ENCODE data around the gene OGFRL1.

Gene OGFRL1

DNA sequence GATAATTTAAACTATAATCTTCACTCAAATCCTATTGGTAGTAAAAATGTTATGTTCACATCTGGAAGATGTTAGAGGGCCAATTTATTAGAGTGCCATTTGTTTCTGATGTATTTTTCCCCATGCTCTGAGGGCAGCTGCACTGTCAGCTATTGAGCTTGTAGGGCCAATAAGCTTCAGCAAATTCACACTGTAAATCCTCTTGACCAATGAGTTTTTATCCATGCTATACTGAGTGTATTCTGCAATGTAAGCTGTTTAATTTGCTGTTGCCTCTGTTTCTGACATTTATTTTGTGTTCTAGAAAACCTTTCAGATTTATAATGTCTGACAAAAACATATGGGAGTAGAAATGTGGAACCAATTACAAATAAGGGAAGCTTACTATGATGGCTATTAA lies 62.6 kb downstream of the OGFRL1 start:
- DNase-seq, result no peak
- H3K27ac ChIP-seq, result no peak overlapping the region
- in situ Hi-C loops (cut with HindIII; ENCODE audit: low pct_ligation_motif_present, low sequenced_read_pairs), result no loop called here
- no peak overlapping the region for H3K4me3 ChIP-seq (ENCODE audit: low read depth, low read length)
- H3K27me3 ChIP-seq (replicated peaks), result no peaks in the 10 kb centered on the region
- TF ChIP-seq, protein P1, sequence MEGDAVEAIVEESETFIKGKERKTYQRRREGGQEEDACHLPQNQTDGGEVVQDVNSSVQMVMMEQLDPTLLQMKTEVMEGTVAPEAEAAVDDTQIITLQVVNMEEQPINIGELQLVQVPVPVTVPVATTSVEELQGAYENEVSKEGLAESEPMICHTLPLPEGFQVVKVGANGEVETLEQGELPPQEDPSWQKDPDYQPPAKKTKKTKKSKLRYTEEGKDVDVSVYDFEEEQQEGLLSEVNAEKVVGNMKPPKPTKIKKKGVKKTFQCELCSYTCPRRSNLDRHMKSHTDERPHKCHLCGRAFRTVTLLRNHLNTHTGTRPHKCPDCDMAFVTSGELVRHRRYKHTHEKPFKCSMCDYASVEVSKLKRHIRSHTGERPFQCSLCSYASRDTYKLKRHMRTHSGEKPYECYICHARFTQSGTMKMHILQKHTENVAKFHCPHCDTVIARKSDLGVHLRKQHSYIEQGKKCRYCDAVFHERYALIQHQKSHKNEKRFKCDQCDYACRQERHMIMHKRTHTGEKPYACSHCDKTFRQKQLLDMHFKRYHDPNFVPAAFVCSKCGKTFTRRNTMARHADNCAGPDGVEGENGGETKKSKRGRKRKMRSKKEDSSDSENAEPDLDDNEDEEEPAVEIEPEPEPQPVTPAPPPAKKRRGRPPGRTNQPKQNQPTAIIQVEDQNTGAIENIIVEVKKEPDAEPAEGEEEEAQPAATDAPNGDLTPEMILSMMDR (IDR thresholded peaks at IDR 0.05; ENCODE audit: low read depth, low read length, missing control alignments), result no peak
- H3K36me3 ChIP-seq (replicated peaks), result no peaks in the 10 kb centered on the region

Data from brain microvascular endothelial cell (primary cell).